CD14-positive monocyte (primary cell): ENCODE data around the gene MDH2. TPM values are rescaled to one million over a fixed set of nuclear protein-coding genes. Genes with fewer than 3 reads are reported as not detected.
A peak's percentile ranks its signal among the peaks of the same experiment; 100 is the strongest.
"Not testable (repeated sequence)": the region's sequence is repeated elsewhere in the genome, so short reads cannot be mapped to it uniquely, and the experiment has no call there.

Experiments used
- DNase-seq, 3 donors: peaks; one replicate each; pipeline ENCODE4 v3.0.0-alpha.2; 2011 to 2022
- H2AFZ ChIP-seq: 2 replicates; pipeline ENCODE4 v1.6.0; 2012; ENCODE audit warnings: mild to moderate bottlenecking, low read depth, low read length, inconsistent platforms; ENCODE audit not compliant: insufficient read depth, poor library complexity, severe bottlenecking
- H3K27ac ChIP-seq, 2 donors: 1 replicate in 1 of 2; 2 replicates in 1 of 2; pipeline ENCODE4 v1.5.1; 2012 to 2013; ENCODE audit warnings: low read length in 2 of 2, control low read depth in 1 of 2, inconsistent platforms in 1 of 2, low read depth in 1 of 2, mild to moderate bottlenecking in 1 of 2
- H3K27me3 ChIP-seq, 2 donors: one replicate each; pipeline versions ENCODE4 v1.6.0 to v1.6.1; 2011 to 2013; ENCODE audit warnings: low read length in 2 of 2; ENCODE audit not compliant: control insufficient read depth in 2 of 2, insufficient read depth in 2 of 2
- H3K36me3 ChIP-seq, 2 donors: replicated peaks in 1 of 2; 1 replicate in 1 of 2; 2 replicates in 1 of 2; pipeline versions ENCODE4 v1.5.1 to v1.6.1; 2012 to 2013; ENCODE audit warnings: low read length in 2 of 2, control low read depth in 1 of 2, inconsistent platforms in 1 of 2, mild to moderate bottlenecking in 1 of 2; ENCODE audit not compliant: insufficient read depth in 2 of 2, control insufficient read depth in 1 of 2
- H3K4me1 ChIP-seq, 2 donors: 1 replicate in 1 of 2; 2 replicates in 1 of 2; pipeline versions ENCODE4 v1.5.1 to v1.6.1; 2012 to 2013; ENCODE audit warnings: low read length in 2 of 2, control low read depth in 1 of 2, inconsistent platforms in 1 of 2, mild to moderate bottlenecking in 1 of 2, moderate library complexity in 1 of 2; ENCODE audit not compliant: insufficient read depth in 2 of 2, control insufficient read depth in 1 of 2
- H3K4me2 ChIP-seq: replicated peaks from 2 replicates; pipeline ENCODE3; 2012; ENCODE audit warnings: low read length, moderate library complexity, mild to moderate bottlenecking; ENCODE audit not compliant: poor library complexity, severe bottlenecking; ENCODE audit errors: extremely low read depth
- H3K4me3 ChIP-seq, 3 experiments: fragments of 200-600 bp in 1 of 3; sonication (generic) in 1 of 3; replicated peaks in 1 of 3; 1 replicate in 2 of 3; 2 replicates in 1 of 3; pipeline ENCODE4 v1.5.1; 2011 to 2013; ENCODE audit warnings: low read length in 3 of 3, mild to moderate bottlenecking in 3 of 3, control low read depth in 2 of 3, low read depth in 2 of 3, inconsistent platforms in 1 of 3, moderate library complexity in 1 of 3
- H3K79me2 ChIP-seq: 2 replicates; pipeline ENCODE4 v1.6.0; 2012; ENCODE audit warnings: mild to moderate bottlenecking, control low read depth, inconsistent platforms, low read length, moderate library complexity; ENCODE audit not compliant: insufficient read depth
- H3K9ac ChIP-seq: 2 replicates; pipeline ENCODE4 v1.6.0; 2017; ENCODE audit warnings: low read length, mild to moderate bottlenecking; ENCODE audit not compliant: insufficient read depth, poor library complexity, severe bottlenecking
- H3K9me3 ChIP-seq, 2 donors: replicated peaks in 1 of 2; 1 replicate in 1 of 2; 2 replicates in 1 of 2; pipeline versions ENCODE4 v1.5.1 to v1.6.1; 2012 to 2013; ENCODE audit warnings: low read length in 2 of 2, control low read depth in 1 of 2; ENCODE audit not compliant: control insufficient read depth in 1 of 2, insufficient read depth in 1 of 2
- H4K20me1 ChIP-seq: 2 replicates; pipeline ENCODE4 v1.6.0; 2012; ENCODE audit warnings: mild to moderate bottlenecking, low read length, control low read depth, moderate library complexity; ENCODE audit not compliant: insufficient read depth
- H3K27ac Mint-ChIP-seq, 7 donors: one replicate each; pipeline ENCODE4 v1.8.0; 2020; ENCODE audit warnings: mild to moderate bottlenecking in 7 of 7, mixed read lengths in 7 of 7, moderate library complexity in 6 of 7, inconsistent platforms in 2 of 7
- H3K27me3 Mint-ChIP-seq, 3 donors: one replicate each; pipeline ENCODE4 v1.8.0; 2021 to 2022; ENCODE audit warnings: low read depth in 3 of 3, mild to moderate bottlenecking in 3 of 3, mixed read lengths in 3 of 3, moderate library complexity in 3 of 3, inconsistent platforms in 1 of 3
- H3K36me3 Mint-ChIP-seq, 2 donors: one replicate each; pipeline ENCODE4 v1.8.0; 2020; ENCODE audit warnings: mixed read lengths in 2 of 2, inconsistent platforms in 1 of 2, mild to moderate bottlenecking in 1 of 2
- H3K4me1 Mint-ChIP-seq: one replicate; pipeline ENCODE4 v1.8.0; 2020; ENCODE audit warnings: mild to moderate bottlenecking, mixed read lengths
- H3K4me3 Mint-ChIP-seq, 2 donors: one replicate each; pipeline ENCODE4 v1.8.0; 2020; ENCODE audit warnings: mild to moderate bottlenecking in 2 of 2, mixed read lengths in 2 of 2, moderate library complexity in 1 of 2
- H3K9me3 Mint-ChIP-seq, 7 donors: one replicate each; pipeline ENCODE4 v1.8.0; 2020 to 2022; ENCODE audit warnings: mixed read lengths in 7 of 7, mild to moderate bottlenecking in 6 of 7, moderate library complexity in 6 of 7, inconsistent platforms in 2 of 7
- WGBS: methylation state at CpG from one replicate; pipeline ENCODE4 v1.1.5; 2013; ENCODE audit warnings: missing lambda C conversion rate; ENCODE audit not compliant: insufficient coverage; 5-methylcytosine and 5-hydroxymethylcytosine counted together
- intact Hi-C, 2 donors: fragments of 100-400 bp; cut with micrococcal nuclease; formaldehyde crosslinking; loops; one replicate each; pipeline versions ENCODE4 v1.15.0 to v1.15.1; 2023
- polyA plus RNA-seq, 3 donors: library from polyadenylated mRNA; depleted of rRNA in 1 of 3; unstranded in 2 of 3; stranded (reverse) in 1 of 3; fragments of 300-500 nt in 2 of 3; fragments of >200 nt in 1 of 3; fragmentation: Illumina TruSeq in 2 of 3; gene quantifications; 1 replicate in 2 of 3; 2 replicates in 1 of 3; pipeline ENCODE4 v1.2.3, GENCODE V29; 2012 to 2021
- TF ChIP-seq, protein P1 (sequence below): fragments of 200-600 bp; IDR thresholded peaks from one replicate; pipeline ENCODE4 v1.8.0; 2022; ENCODE audit warnings: antibody characterized with exemption, mild to moderate bottlenecking

MDH2 gene
- polyA plus RNA-seq, 3 donors: 75.2 to 162 (median 129) TPM

DNA sequence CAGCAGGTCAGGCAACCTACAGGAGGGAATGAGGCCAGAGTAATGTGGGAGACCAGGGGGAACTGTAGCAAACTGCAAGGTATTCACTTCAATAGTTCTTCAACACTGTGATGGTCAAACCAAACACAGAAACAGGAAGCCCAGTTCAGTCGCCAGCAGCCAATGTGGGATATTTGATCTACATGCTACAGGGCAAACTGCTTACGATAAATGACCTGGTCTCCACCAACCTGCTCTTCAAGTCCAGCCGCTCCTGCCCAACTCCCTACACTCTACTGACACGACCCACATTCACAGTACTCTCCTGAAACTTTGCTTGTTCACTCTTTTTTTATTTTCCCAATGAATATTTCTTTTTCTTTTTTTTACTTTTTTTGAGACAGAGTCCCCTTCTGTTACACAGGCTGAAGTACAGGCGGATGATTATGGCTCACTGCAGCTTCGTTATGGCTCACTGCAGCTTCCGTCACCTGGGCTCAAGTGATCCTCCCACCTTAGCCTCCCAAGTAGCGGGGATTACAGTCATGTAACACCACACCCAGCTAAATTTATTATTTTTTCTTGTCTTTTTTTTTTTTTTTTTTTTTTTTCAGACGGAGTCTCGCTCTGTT is 42.1 kb downstream of the MDH2 start:
- TF ChIP-seq, protein P1, sequence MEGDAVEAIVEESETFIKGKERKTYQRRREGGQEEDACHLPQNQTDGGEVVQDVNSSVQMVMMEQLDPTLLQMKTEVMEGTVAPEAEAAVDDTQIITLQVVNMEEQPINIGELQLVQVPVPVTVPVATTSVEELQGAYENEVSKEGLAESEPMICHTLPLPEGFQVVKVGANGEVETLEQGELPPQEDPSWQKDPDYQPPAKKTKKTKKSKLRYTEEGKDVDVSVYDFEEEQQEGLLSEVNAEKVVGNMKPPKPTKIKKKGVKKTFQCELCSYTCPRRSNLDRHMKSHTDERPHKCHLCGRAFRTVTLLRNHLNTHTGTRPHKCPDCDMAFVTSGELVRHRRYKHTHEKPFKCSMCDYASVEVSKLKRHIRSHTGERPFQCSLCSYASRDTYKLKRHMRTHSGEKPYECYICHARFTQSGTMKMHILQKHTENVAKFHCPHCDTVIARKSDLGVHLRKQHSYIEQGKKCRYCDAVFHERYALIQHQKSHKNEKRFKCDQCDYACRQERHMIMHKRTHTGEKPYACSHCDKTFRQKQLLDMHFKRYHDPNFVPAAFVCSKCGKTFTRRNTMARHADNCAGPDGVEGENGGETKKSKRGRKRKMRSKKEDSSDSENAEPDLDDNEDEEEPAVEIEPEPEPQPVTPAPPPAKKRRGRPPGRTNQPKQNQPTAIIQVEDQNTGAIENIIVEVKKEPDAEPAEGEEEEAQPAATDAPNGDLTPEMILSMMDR: no peak
- Histone ChIP-seq H3K79me2 (no peaks in the 10 kb centered on the region), H3K9ac (no peak overlapping the region), H3K27ac (no peak overlapping the region), H2AFZ (no peak overlapping the region), H3K4me2 (no peak overlapping the region), H3K9me3 (no peaks in the 10 kb centered on the region), H3K4me3 (no peak overlapping the region), H3K4me1 (no peaks in the 10 kb centered on the region), H3K36me3 (no peaks in the 10 kb centered on the region), H4K20me1 (no peaks in the 10 kb centered on the region), H3K27me3 (no peaks in the 10 kb centered on the region)
- WGBS: 77% methylated on average over 6 of the region's 10 CpGs
- DNase-seq: no peak
- no peaks in the 10 kb centered on the region for H3K4me1 Mint-ChIP-seq
- no peaks in the 10 kb centered on the region for H3K36me3 Mint-ChIP-seq
- H3K27me3 Mint-ChIP-seq: peaks cover 0 to 10% (median 6%) of the 10 kb centered on the region in 3 donors
- no peak overlapping the region for H3K4me3 Mint-ChIP-seq
- intact Hi-C loops: no loop called here
- peaks cover 0 to 1% (median 0%) of the 10 kb centered on the region in 7 donors for H3K9me3 Mint-ChIP-seq
- no peak overlapping the region for H3K27ac Mint-ChIP-seq

- intact Hi-C loops: no loop called here
- no peak overlapping the region for H2AFZ ChIP-seq
- no peak overlapping the region for H3K4me3 Mint-ChIP-seq
- no peaks in the 10 kb centered on the region for H3K36me3 Mint-ChIP-seq
- H3K27ac Mint-ChIP-seq: peak overlapping the region in 1 of 7 donors; percentile 6
- no peaks in the 10 kb centered on the region for H3K4me1 ChIP-seq
- WGBS: 100% methylated on average over 1 of the region's 5 CpGs
- peaks cover 0 to 14% (median 13%) of the 10 kb centered on the region in 3 donors for H3K27me3 Mint-ChIP-seq
- no peak for DNase-seq
- H3K79me2 ChIP-seq: no peaks in the 10 kb centered on the region
- TF ChIP-seq, protein P1: no peak
- no peaks in the 10 kb centered on the region for H3K9me3 Mint-ChIP-seq
- no peaks in the 10 kb centered on the region for H3K4me1 Mint-ChIP-seq
- H3K4me3 ChIP-seq: no peak overlapping the region
- H3K36me3 ChIP-seq: no peaks in the 10 kb centered on the region
- no peak overlapping the region for H3K9ac ChIP-seq
- no peaks in the 10 kb centered on the region for H3K9me3 ChIP-seq
- H3K27ac ChIP-seq: no peak overlapping the region
- no peak overlapping the region for H3K4me2 ChIP-seq
- no peaks in the 10 kb centered on the region for H4K20me1 ChIP-seq
- no peaks in the 10 kb centered on the region for H3K27me3 ChIP-seq
Observed at GRCh38 chr7:76091506-76091905, 43.6 kb downstream of the MDH2 start.

DNA sequence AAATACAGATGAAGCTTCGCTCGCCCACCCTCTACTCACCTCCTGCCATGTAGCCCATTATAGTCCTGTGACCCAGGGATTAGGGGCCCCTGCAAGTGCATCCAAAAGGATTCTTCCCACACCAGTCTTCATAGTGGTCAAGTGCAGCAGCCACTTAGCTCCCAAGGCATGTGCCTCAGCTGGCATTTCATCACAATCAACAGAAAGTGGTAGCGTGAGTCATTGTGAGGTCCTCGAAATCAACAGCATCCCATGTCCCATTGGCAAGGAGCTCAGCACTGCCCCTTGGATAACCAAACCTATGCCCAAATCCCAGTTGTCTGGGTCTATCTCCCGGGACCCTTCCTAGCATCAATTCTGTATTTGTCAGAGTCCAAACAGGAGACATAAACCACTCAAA is 45.6 kb downstream of the MDH2 start:
- H4K20me1 ChIP-seq, H3K4me1 ChIP-seq, H3K79me2 ChIP-seq, H3K9me3 ChIP-seq, H3K27me3 ChIP-seq, H3K27ac Mint-ChIP-seq, H2AFZ ChIP-seq, H3K4me3 ChIP-seq, H3K9me3 Mint-ChIP-seq, H3K27ac ChIP-seq, H3K36me3 ChIP-seq, DNase-seq, H3K4me1 Mint-ChIP-seq, intact Hi-C loops, H3K9ac ChIP-seq, H3K4me2 ChIP-seq, H3K4me3 Mint-ChIP-seq, H3K36me3 Mint-ChIP-seq: not testable (repeated sequence)
- peaks cover 0 to 15% (median 12%) of the 10 kb centered on the region in 3 donors for H3K27me3 Mint-ChIP-seq
- 83% methylated on average over 4 of the region's 5 CpGs for WGBS
